Cardiac fibroblast (primary cell): ENCODE measurements around the gene CD68.

Source experiments
- DNase-seq, 2 donors: peaks; one replicate each; pipeline versions ENCODE4 v3.0.0 to v3.0.0-alpha.2; 2010; ENCODE audit warnings: low read depth in 2 of 2
- H3K4me3 ChIP-seq, 2 donors: replicated peaks in 1 of 2; 1 replicate in 1 of 2; 2 replicates in 1 of 2; pipeline ENCODE4 v1.5.1; 2011; ENCODE audit warnings: low read depth in 2 of 2, low read length in 2 of 2, mild to moderate bottlenecking in 2 of 2, moderate library complexity in 1 of 2
- CTCF ChIP-seq: IDR thresholded peaks from one replicate; pipeline ENCODE4 v1.5.1; 2011; ENCODE audit warnings: low read depth, mild to moderate bottlenecking, low read length, inconsistent platforms

The CD68 gene

GRCh38 chr17:7560172-7561027, 19.0 kb upstream of the CD68 start:
- DNase-seq = peak; percentile 65 to 68
- peak; percentile 86 for TF ChIP-seq CTCF
- H3K4me3 ChIP-seq = peak overlapping the region; percentile 13 to 86

- peak; percentile 88 to 90 for DNase-seq
- H3K4me3 ChIP-seq = peak overlapping the region; percentile 83 to 86
- TF ChIP-seq CTCF = peak; percentile 89
Observed at GRCh38 chr17:7561028-7561575, 18.3 kb upstream of the CD68 start.

GRCh38 chr17:7561589-7562207, 17.7 kb upstream of the CD68 start, which contains the start of gene SENP3:
SENP3 (plus strand) TSS chr17:7561919; CDS start chr17:7563077, 1,158 bp downstream.
- peak within 1 kb of the TSS; percentile 83 to 86 for H3K4me3 ChIP-seq
- DNase-seq = peak; percentile 87 to 93
- TF ChIP-seq CTCF = no peak

- TF ChIP-seq CTCF = no peak
- H3K4me3 ChIP-seq = peak overlapping the region; percentile 83 to 86
- DNase-seq = no peak
Observed at GRCh38 chr17:7562208-7562605, 17.2 kb upstream of the CD68 start.

GRCh38 chr17:7563115-7563869, 16.1 kb upstream of the CD68 start:
- H3K4me3 ChIP-seq = no peak overlapping the region
- TF ChIP-seq CTCF = no peak
- DNase-seq = no peak

- TF ChIP-seq CTCF = no peak
- no peak overlapping the region for H3K4me3 ChIP-seq
Observed at GRCh38 chr17:7569571-7569970, 9.9 kb upstream of the CD68 start.

More at GRCh38 chr17:7569571-7569970, 9.9 kb upstream of the CD68 start:
- no peak for DNase-seq
